ENCODE results near the gene SCNN1B.
"Not testable (repeated sequence)": the region's sequence is repeated elsewhere in the genome, so short reads cannot be mapped to it uniquely, and the experiment has no call there.

The SCNN1B gene

GRCh38 chr16:23378921-23379320, 76.8 kb downstream of the SCNN1B start:
- DNase-seq (ENCODE audit: low read depth in 2 of 2, low spot score in 1 of 2): no peak

GRCh38 chr16:23379707-23380106, 77.6 kb downstream of the SCNN1B start:
- no peak for DNase-seq (ENCODE audit: low read depth in 2 of 2, low spot score in 1 of 2)

- no peak for DNase-seq (ENCODE audit: low read depth in 2 of 2, low spot score in 1 of 2)
Measured at GRCh38 chr16:23380501-23380951, 78.4 kb downstream of the SCNN1B start.

- not testable (repeated sequence) for DNase-seq (ENCODE audit: low read depth in 2 of 2, low spot score in 1 of 2)
Measured at GRCh38 chr16:23381702-23382101, 79.6 kb downstream of the SCNN1B start.

- no peak for DNase-seq (ENCODE audit: low read depth in 2 of 2, low spot score in 1 of 2)
Measured at GRCh38 chr16:23382279-23382678, 80.2 kb downstream of the SCNN1B start.

- no peak for DNase-seq (ENCODE audit: low read depth in 2 of 2, low spot score in 1 of 2)
Measured at GRCh38 chr16:23383881-23384280, 81.8 kb downstream of the SCNN1B start.

- no peak for DNase-seq (ENCODE audit: low read depth in 2 of 2, low spot score in 1 of 2)
Measured at GRCh38 chr16:23384878-23385277, 82.8 kb downstream of the SCNN1B start.

- DNase-seq (ENCODE audit: low read depth in 2 of 2, low spot score in 1 of 2): no peak
Measured at GRCh38 chr16:23385441-23385840, 83.3 kb downstream of the SCNN1B start.

GRCh38 chr16:23387666-23388065, 85.6 kb downstream of the SCNN1B start:
- DNase-seq (ENCODE audit: low read depth in 2 of 2, low spot score in 1 of 2): no peak

GRCh38 chr16:23388786-23389185, 86.7 kb downstream of the SCNN1B start:
- DNase-seq (ENCODE audit: low read depth in 2 of 2, low spot score in 1 of 2): no peak

GRCh38 chr16:23389201-23389600, 87.1 kb downstream of the SCNN1B start:
- DNase-seq (ENCODE audit: low read depth in 2 of 2, low spot score in 1 of 2): no peak

- not testable (repeated sequence) for DNase-seq (ENCODE audit: low read depth in 2 of 2, low spot score in 1 of 2)
Measured at GRCh38 chr16:23389936-23390335, 87.8 kb downstream of the SCNN1B start.

- no peak for DNase-seq (ENCODE audit: low read depth in 2 of 2, low spot score in 1 of 2)
Measured at GRCh38 chr16:23391381-23392222, 89.5 kb downstream of the SCNN1B start.

GRCh38 chr16:23392223-23392600, 90.1 kb downstream of the SCNN1B start:
- no peak for DNase-seq (ENCODE audit: low read depth in 2 of 2, low spot score in 1 of 2)

GRCh38 chr16:23394141-23394831, 92.2 kb downstream of the SCNN1B start:
- no peak for DNase-seq (ENCODE audit: low read depth in 2 of 2, low spot score in 1 of 2)

GRCh38 chr16:23395732-23396131, 93.6 kb downstream of the SCNN1B start:
- DNase-seq (ENCODE audit: low read depth in 2 of 2, low spot score in 1 of 2): no peak

- DNase-seq (ENCODE audit: low read depth in 2 of 2, low spot score in 1 of 2): no peak
Measured at GRCh38 chr16:23397464-23397863, 95.4 kb downstream of the SCNN1B start.

GRCh38 chr16:23398987-23399805, 97.1 kb downstream of the SCNN1B start:
- DNase-seq (ENCODE audit: low read depth in 2 of 2, low spot score in 1 of 2): no peak

GRCh38 chr16:23400447-23400846, 98.3 kb downstream of the SCNN1B start:
- not testable (repeated sequence) for DNase-seq (ENCODE audit: low read depth in 2 of 2, low spot score in 1 of 2)

- no peak for DNase-seq (ENCODE audit: low read depth in 2 of 2, low spot score in 1 of 2)
Measured at GRCh38 chr16:23401139-23401538, 99.0 kb downstream of the SCNN1B start.

GRCh38 chr16:23402100-23402499, 100.0 kb downstream of the SCNN1B start:
- no peak for DNase-seq (ENCODE audit: low read depth in 2 of 2, low spot score in 1 of 2)

GRCh38 chr16:23403547-23403946, 101.4 kb downstream of the SCNN1B start:
- no peak for DNase-seq (ENCODE audit: low read depth in 2 of 2, low spot score in 1 of 2)

Measured in stimulated activated CD8-positive, alpha-beta memory T cell treated with anti-CD3 and anti-CD28 coated beads, Interleukin-4, amount 100 ng/mL, for 1 hour (primary cell).